ENCODE results near the gene ANO4. TPM values are rescaled to one million over a fixed set of nuclear protein-coding genes. Genes with fewer than 3 reads are reported as not detected.

Gene ANO4
- total RNA-seq, 1 donor from 2014 or later = not detected

GRCh38 chr12:101018540-101018939 is 224.0 kb downstream of the ANO4 start:
- no peaks in the 10 kb centered on the region for H3K36me3 Mint-ChIP-seq (ENCODE audit: low read depth)
- no peaks in the 10 kb centered on the region for H3K4me1 Mint-ChIP-seq
- no peak overlapping the region for H3K27ac Mint-ChIP-seq
- no peak overlapping the region for H3K4me3 Mint-ChIP-seq
- no peak for ATAC-seq (ENCODE audit: low read depth)
- DNase-seq = no peak
- no peaks in the 10 kb centered on the region for H3K9me3 Mint-ChIP-seq
- CTCF ChIA-PET = no interaction called here
- H3K27me3 Mint-ChIP-seq = no peaks in the 10 kb centered on the region
- POLR2A ChIA-PET = no interaction called here
- no peak for TF ChIP-seq CTCF (IDR thresholded peaks at IDR 0.05)
- intact Hi-C loops (cut with micrococcal nuclease) = no loop called here

- H3K9me3 Mint-ChIP-seq = no peaks in the 10 kb centered on the region
- no peaks in the 10 kb centered on the region for H3K4me1 Mint-ChIP-seq
- H3K27ac Mint-ChIP-seq = no peak overlapping the region
- H3K27me3 Mint-ChIP-seq = no peaks in the 10 kb centered on the region
- no peak for TF ChIP-seq CTCF (IDR thresholded peaks at IDR 0.05)
- H3K36me3 Mint-ChIP-seq (ENCODE audit: low read depth) = no peaks in the 10 kb centered on the region
- ATAC-seq (ENCODE audit: low read depth) (no peak), DNase-seq (no peak)
- ChIA-PET CTCF (no interaction called here), POLR2A (no interaction called here)
- intact Hi-C loops (cut with micrococcal nuclease) = no loop called here
- H3K4me3 Mint-ChIP-seq = no peak overlapping the region
Measured at GRCh38 chr12:101019201-101019600, 224.6 kb downstream of the ANO4 start.

DNA sequence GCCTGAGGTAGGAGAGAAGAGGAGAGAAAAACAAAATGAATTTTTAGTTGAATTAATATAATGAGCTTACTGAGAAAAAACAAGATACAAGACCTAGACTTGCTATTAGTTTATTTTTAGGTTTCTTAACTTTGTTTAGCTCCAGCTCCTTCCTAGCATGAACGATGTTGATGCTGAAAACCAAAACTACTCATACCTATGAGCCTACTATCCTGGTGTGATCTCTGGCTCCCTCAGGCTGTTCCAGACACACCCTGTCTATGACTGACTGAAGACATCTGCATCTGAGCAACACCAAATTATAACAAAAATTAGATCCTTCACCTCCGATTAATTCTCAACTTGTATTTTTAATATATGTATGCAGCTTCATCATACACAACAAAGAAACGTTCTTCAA is 225.1 kb downstream of the ANO4 start:
- TF ChIP-seq CTCF (IDR thresholded peaks at IDR 0.05) = no peak
- CTCF ChIA-PET = no interaction called here
- Mint-ChIP-seq H3K4me3 (no peak overlapping the region), H3K36me3 (ENCODE audit: low read depth) (no peaks in the 10 kb centered on the region), H3K27me3 (no peaks in the 10 kb centered on the region), H3K4me1 (no peaks in the 10 kb centered on the region), H3K9me3 (no peaks in the 10 kb centered on the region), H3K27ac (no peak overlapping the region)
- intact Hi-C loops (cut with micrococcal nuclease) = no loop called here
- POLR2A ChIA-PET = no interaction called here
- ATAC-seq (ENCODE audit: low read depth) = no peak
- DNase-seq = no peak

- CTCF ChIA-PET = no interaction called here
Measured at GRCh38 chr12:101021442-101021841, 226.9 kb downstream of the ANO4 start.

GRCh38 chr12:101021911-101022388 is 227.4 kb downstream of the ANO4 start:
- ChIA-PET CTCF (no interaction called here), POLR2A (no interaction called here)
- ATAC-seq (ENCODE audit: low read depth) (no peak), DNase-seq (no peak)
- Mint-ChIP-seq H3K27me3 (no peaks in the 10 kb centered on the region), H3K36me3 (ENCODE audit: low read depth) (no peaks in the 10 kb centered on the region), H3K4me3 (no peak overlapping the region), H3K4me1 (no peaks in the 10 kb centered on the region), H3K27ac (no peak overlapping the region), H3K9me3 (peaks cover 2% of the 10 kb centered on the region)
- intact Hi-C loops (cut with micrococcal nuclease) = no loop called here
- no peak for TF ChIP-seq CTCF (IDR thresholded peaks at IDR 0.05)

More at GRCh38 chr12:101021442-101021841, 226.9 kb downstream of the ANO4 start:
- Mint-ChIP-seq H3K9me3 (peaks cover 2% of the 10 kb centered on the region), H3K36me3 (ENCODE audit: low read depth) (no peaks in the 10 kb centered on the region), H3K27me3 (no peaks in the 10 kb centered on the region), H3K4me1 (no peaks in the 10 kb centered on the region), H3K27ac (no peak overlapping the region), H3K4me3 (no peak overlapping the region)
- no peak for TF ChIP-seq CTCF (IDR thresholded peaks at IDR 0.05)
- ATAC-seq (ENCODE audit: low read depth) (no peak), DNase-seq (no peak)
- intact Hi-C loops (cut with micrococcal nuclease) = no loop called here
- POLR2A ChIA-PET = no interaction called here

Data from activated B cell treated with CpG ODN at 0.5 μM for 24 hours (primary cell).